GM12878 (cell line): ENCODE measurements around the gene MALRD1. TPM values are rescaled to one million over a fixed set of nuclear protein-coding genes. Genes with fewer than 3 reads are reported as not detected.

ENCODE experiments used
- CBFB ChIP-seq: IDR thresholded peaks from 2 replicates; pipeline ENCODE4 v1.6.1; 2016; ENCODE audit warnings: antibody characterized with exemption, low read depth
- CHD1 ChIP-seq: IDR thresholded peaks from 2 replicates; pipeline ENCODE4 v1.6.1; 2012; ENCODE audit warnings: low read depth, low read length, improper control_type of control experiment
- CHD2 ChIP-seq: IDR thresholded peaks from 2 replicates; pipeline ENCODE4 v1.6.1; 2011; ENCODE audit warnings: low read depth, low read length, improper control_type of control experiment, borderline replicate concordance
- FOS ChIP-seq: IDR thresholded peaks from 3 replicates; pipeline ENCODE4 v1.6.1; 2011; ENCODE audit warnings: borderline replicate concordance; ENCODE audit not compliant: insufficient read length; ENCODE audit errors: extremely low read depth
- GABPA ChIP-seq: IDR thresholded peaks from 2 replicates; pipeline ENCODE4 v1.6.1; 2014; ENCODE audit warnings: antibody characterized with exemption, low read depth, mild to moderate bottlenecking, inconsistent platforms
- HDGF ChIP-seq: fragments of 450-650 bp; IDR thresholded peaks from 2 replicates; pipeline ENCODE4 v1.6.1; 2016; ENCODE audit warnings: antibody characterized with exemption
- LARP7 ChIP-seq: fragments of 450-650 bp; IDR thresholded peaks from 2 replicates; pipeline ENCODE4 v1.6.1; 2017; ENCODE audit warnings: mild to moderate bottlenecking
- NR2C1 ChIP-seq: fragments of 450-650 bp; IDR thresholded peaks from 2 replicates; pipeline ENCODE4 v1.6.1; 2017; ENCODE audit warnings: antibody characterized with exemption, mild to moderate bottlenecking, moderate library complexity
- PAX5 ChIP-seq: IDR thresholded peaks from 2 replicates; pipeline ENCODE4 v1.6.1; 2011; ENCODE audit warnings: low read depth, low read length, borderline replicate concordance
- PAX8 ChIP-seq: fragments of 450-650 bp; IDR thresholded peaks from 2 replicates; pipeline ENCODE4 v1.6.1; 2017; ENCODE audit warnings: mild to moderate bottlenecking, moderate library complexity
- SIX5 ChIP-seq: IDR thresholded peaks from 2 replicates; pipeline ENCODE4 v1.6.1; 2011; ENCODE audit warnings: mild to moderate bottlenecking, low read depth, low read length, moderate library complexity; ENCODE audit not compliant: severe bottlenecking
- TCF7 ChIP-seq: IDR thresholded peaks from 2 replicates; pipeline ENCODE4 v1.6.1; 2014; ENCODE audit warnings: antibody characterized with exemption, borderline replicate concordance
- polyA plus RNA-seq, 11 experiments: library from polyadenylated mRNA; depleted of rRNA in 4 of 11; unstranded in 6 of 11; stranded (reverse) in 5 of 11; fragments of >200 nt; fragmentation: Nextera tagmentation in 4 of 11; fragmentation: Illumina TruSeq in 1 of 11; extraction: Ambion mirVana in 4 of 11; extraction: Trizol in 1 of 11; gene quantifications; 1 replicate in 1 of 11; 2 replicates in 10 of 11; pipeline versions ENCODE4 v1.2.1 to v1.2.3, GENCODE V29; 2011 to 2016; ENCODE audit warnings: inconsistent platforms in 2 of 11, missing spikeins in 2 of 11, low read depth in 1 of 11
- total RNA-seq, 4 experiments: library from RNA; depleted of rRNA in 3 of 4; stranded (reverse); fragments of >200 nt in 3 of 4; fragmentation: Illumina TruSeq in 1 of 4; extraction: Trizol in 1 of 4; gene quantifications; 2 replicates each; pipeline versions ENCODE4 v1.2.1 to v1.2.3, GENCODE V29; 2013 to 2021
- TF ChIP-seq, protein P1 (sequence below): fragments of 450-650 bp; IDR thresholded peaks from 2 replicates; pipeline ENCODE4 v1.6.1; 2017; ENCODE audit warnings: borderline replicate concordance
- TF ChIP-seq, protein P2 (sequence below): fragments of 450-650 bp; IDR thresholded peaks from 2 replicates; pipeline ENCODE4 v1.6.1; 2016; ENCODE audit warnings: mild to moderate bottlenecking, moderate library complexity, borderline replicate concordance
- TF ChIP-seq, protein P3 (sequence below): fragments of 450-650 bp; IDR thresholded peaks from 2 replicates; pipeline ENCODE4 v1.6.1; 2017; ENCODE audit warnings: mild to moderate bottlenecking, moderate library complexity

The MALRD1 gene
- total and polyA plus RNA-seq, 10 of the 15 experiments (the other 5 are each of a cell fraction or from before 2014, with no cell fraction given), result 0.12 to 6.6 (median 0.26) TPM; not detected in 2

DNA sequence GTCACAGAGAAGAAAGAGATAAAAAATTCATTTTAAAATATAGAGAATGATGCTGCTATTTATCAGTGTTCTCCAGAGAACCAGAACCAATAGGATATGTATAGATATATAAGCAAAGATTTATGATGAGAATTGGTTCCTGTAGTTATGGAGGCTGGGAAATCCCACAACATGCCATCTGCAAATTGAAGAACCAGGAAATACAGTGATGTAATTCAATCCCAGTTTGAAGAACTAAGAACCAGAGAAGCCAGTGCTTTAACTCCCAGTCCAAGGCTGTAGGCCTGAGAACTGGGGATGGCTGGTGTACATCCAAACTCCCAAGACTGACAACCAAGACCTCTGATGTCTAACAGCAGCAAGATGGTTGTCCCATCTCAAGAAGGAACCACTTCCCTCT, 574.7 kb downstream of the MALRD1 start (continued):
- TF ChIP-seq, protein P1, sequence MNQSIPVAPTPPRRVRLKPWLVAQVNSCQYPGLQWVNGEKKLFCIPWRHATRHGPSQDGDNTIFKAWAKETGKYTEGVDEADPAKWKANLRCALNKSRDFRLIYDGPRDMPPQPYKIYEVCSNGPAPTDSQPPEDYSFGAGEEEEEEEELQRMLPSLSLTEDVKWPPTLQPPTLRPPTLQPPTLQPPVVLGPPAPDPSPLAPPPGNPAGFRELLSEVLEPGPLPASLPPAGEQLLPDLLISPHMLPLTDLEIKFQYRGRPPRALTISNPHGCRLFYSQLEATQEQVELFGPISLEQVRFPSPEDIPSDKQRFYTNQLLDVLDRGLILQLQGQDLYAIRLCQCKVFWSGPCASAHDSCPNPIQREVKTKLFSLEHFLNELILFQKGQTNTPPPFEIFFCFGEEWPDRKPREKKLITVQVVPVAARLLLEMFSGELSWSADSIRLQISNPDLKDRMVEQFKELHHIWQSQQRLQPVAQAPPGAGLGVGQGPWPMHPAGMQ, result no peak
- no peak for TF ChIP-seq FOS
- TF ChIP-seq PAX5, result no peak
- TF ChIP-seq HDGF, result no peak
- TF ChIP-seq, protein P2, sequence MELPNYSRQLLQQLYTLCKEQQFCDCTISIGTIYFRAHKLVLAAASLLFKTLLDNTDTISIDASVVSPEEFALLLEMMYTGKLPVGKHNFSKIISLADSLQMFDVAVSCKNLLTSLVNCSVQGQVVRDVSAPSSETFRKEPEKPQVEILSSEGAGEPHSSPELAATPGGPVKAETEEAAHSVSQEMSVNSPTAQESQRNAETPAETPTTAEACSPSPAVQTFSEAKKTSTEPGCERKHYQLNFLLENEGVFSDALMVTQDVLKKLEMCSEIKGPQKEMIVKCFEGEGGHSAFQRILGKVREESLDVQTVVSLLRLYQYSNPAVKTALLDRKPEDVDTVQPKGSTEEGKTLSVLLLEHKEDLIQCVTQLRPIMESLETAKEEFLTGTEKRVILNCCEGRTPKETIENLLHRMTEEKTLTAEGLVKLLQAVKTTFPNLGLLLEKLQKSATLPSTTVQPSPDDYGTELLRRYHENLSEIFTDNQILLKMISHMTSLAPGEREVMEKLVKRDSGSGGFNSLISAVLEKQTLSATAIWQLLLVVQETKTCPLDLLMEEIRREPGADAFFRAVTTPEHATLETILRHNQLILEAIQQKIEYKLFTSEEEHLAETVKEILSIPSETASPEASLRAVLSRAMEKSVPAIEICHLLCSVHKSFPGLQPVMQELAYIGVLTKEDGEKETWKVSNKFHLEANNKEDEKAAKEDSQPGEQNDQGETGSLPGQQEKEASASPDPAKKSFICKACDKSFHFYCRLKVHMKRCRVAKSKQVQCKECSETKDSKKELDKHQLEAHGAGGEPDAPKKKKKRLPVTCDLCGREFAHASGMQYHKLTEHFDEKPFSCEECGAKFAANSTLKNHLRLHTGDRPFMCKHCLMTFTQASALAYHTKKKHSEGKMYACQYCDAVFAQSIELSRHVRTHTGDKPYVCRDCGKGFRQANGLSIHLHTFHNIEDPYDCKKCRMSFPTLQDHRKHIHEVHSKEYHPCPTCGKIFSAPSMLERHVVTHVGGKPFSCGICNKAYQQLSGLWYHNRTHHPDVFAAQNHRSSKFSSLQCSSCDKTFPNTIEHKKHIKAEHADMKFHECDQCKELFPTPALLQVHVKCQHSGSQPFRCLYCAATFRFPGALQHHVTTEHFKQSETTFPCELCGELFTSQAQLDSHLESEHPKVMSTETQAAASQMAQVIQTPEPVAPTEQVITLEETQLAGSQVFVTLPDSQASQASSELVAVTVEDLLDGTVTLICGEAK, result no peak
- TF ChIP-seq TCF7, result no peak
- no peak for TF ChIP-seq CHD2
- TF ChIP-seq PAX8, result no peak
- no peak for TF ChIP-seq CBFB
- TF ChIP-seq LARP7, result no peak
- TF ChIP-seq, protein P3, sequence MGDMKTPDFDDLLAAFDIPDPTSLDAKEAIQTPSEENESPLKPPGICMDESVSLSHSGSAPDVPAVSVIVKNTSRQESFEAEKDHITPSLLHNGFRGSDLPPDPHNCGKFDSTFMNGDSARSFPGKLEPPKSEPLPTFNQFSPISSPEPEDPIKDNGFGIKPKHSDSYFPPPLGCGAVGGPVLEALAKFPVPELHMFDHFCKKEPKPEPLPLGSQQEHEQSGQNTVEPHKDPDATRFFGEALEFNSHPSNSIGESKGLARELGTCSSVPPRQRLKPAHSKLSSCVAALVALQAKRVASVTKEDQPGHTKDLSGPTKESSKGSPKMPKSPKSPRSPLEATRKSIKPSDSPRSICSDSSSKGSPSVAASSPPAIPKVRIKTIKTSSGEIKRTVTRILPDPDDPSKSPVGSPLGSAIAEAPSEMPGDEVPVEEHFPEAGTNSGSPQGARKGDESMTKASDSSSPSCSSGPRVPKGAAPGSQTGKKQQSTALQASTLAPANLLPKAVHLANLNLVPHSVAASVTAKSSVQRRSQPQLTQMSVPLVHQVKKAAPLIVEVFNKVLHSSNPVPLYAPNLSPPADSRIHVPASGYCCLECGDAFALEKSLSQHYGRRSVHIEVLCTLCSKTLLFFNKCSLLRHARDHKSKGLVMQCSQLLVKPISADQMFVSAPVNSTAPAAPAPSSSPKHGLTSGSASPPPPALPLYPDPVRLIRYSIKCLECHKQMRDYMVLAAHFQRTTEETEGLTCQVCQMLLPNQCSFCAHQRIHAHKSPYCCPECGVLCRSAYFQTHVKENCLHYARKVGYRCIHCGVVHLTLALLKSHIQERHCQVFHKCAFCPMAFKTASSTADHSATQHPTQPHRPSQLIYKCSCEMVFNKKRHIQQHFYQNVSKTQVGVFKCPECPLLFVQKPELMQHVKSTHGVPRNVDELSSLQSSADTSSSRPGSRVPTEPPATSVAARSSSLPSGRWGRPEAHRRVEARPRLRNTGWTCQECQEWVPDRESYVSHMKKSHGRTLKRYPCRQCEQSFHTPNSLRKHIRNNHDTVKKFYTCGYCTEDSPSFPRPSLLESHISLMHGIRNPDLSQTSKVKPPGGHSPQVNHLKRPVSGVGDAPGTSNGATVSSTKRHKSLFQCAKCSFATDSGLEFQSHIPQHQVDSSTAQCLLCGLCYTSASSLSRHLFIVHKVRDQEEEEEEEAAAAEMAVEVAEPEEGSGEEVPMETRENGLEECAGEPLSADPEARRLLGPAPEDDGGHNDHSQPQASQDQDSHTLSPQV, result no peak
- no peak for TF ChIP-seq CHD1
- TF ChIP-seq GABPA, result no peak
- TF ChIP-seq SIX5, result no peak
- no peak for TF ChIP-seq NR2C1
